HCT116 (cell line): ENCODE data around the gene BACH1.

Experiments
- CBX3 ChIP-seq: IDR thresholded peaks from 2 replicates; pipeline ENCODE4 v1.6.1; 2012; ENCODE audit warnings: low read depth
- EGR1 ChIP-seq: IDR thresholded peaks from 2 replicates; pipeline ENCODE4 v1.6.1; 2012; ENCODE audit warnings: low read depth
- EZH2 ChIP-seq: fragments of 200-600 bp; sonication (generic); IDR thresholded peaks from 2 replicates; pipeline ENCODE4 v1.6.1; 2017; ENCODE audit warnings: antibody characterized with exemption, mixed run types
- FOSL1 ChIP-seq: IDR thresholded peaks from 2 replicates; pipeline ENCODE4 v1.6.1; 2012; ENCODE audit warnings: low read depth
- POLR2A ChIP-seq: IDR thresholded peaks from 2 replicates; pipeline ENCODE4 v1.7.0; 2011; ENCODE audit warnings: borderline replicate concordance; ENCODE audit not compliant: insufficient read depth, insufficient read length; ENCODE audit errors: extremely low read depth
- POLR2AphosphoS5 ChIP-seq: IDR thresholded peaks from 2 replicates; pipeline ENCODE4 v1.6.1; 2011; ENCODE audit warnings: mild to moderate bottlenecking, low read depth, low read length, moderate library complexity
- RAD21 ChIP-seq: IDR thresholded peaks from 2 replicates; pipeline ENCODE4 v1.6.1; 2012; ENCODE audit warnings: low read depth, mild to moderate bottlenecking
- SRF ChIP-seq: IDR thresholded peaks from 2 replicates; pipeline ENCODE4 v1.6.1; 2012; ENCODE audit warnings: low read depth
- YY1 ChIP-seq: IDR thresholded peaks from 2 replicates; pipeline ENCODE4 v1.6.1; 2011; ENCODE audit warnings: low read length, low read depth, moderate library complexity, mild to moderate bottlenecking; ENCODE audit not compliant: insufficient replicate concordance; ENCODE audit errors: extremely low read depth
- ZNF274 ChIP-seq: fragments of 200-500 bp; sonication (Bioruptor generic); IDR thresholded peaks from 2 replicates; pipeline ENCODE4 v1.6.1; 2014; ENCODE audit warnings: mild to moderate bottlenecking, low read depth, low read length, inconsistent platforms
- TF ChIP-seq, protein P1 (sequence below), 3 experiments: fragments of 200-600 bp in 1 of 3; sonication (generic) in 1 of 3; IDR thresholded peaks in 2 of 3; conservative IDR thresholded peaks in 1 of 3; 2 replicates each; pipeline ENCODE4 v1.5.1; 2012 to 2017; ENCODE audit warnings: low read depth in 2 of 3, low read length in 2 of 3, antibody characterized with exemption in 1 of 3, borderline replicate concordance in 1 of 3, control low read depth in 1 of 3, mild to moderate bottlenecking in 1 of 3, mixed read lengths in 1 of 3, mixed run types in 1 of 3, moderate library complexity in 1 of 3; ENCODE audit not compliant: insufficient read depth in 1 of 3
- TF ChIP-seq, protein P2 (sequence below): IDR thresholded peaks from 2 replicates; pipeline ENCODE4 v1.6.1; 2012

DNA sequence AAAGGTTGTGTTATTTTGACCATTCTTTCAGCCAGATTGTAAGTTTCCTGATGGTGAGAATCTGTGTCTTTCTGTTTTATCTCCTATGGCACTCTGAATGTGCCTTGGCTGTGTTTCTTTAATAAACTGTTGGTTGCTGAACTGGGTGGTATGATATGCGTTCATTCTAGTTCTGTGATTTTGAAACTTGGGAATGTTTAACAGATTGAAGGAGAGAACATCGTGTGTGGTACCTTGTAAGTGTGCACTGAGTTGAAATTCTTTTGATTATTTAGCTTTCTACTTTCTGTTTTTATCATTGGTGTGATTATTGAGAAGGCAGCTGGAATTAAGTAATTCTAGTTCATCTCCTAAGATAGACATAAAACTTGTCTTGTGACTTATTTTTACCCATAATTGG, 4.6 kb downstream of the BACH1 start:
- TF ChIP-seq POLR2AphosphoS5 (no peak), EZH2 (no peak), YY1 (no peak), FOSL1 (no peak), RAD21 (no peak), POLR2A (no peak), EGR1 (no peak), ZNF274 (no peak), CBX3 (no peak), SRF (no peak)
- TF ChIP-seq, protein P1, sequence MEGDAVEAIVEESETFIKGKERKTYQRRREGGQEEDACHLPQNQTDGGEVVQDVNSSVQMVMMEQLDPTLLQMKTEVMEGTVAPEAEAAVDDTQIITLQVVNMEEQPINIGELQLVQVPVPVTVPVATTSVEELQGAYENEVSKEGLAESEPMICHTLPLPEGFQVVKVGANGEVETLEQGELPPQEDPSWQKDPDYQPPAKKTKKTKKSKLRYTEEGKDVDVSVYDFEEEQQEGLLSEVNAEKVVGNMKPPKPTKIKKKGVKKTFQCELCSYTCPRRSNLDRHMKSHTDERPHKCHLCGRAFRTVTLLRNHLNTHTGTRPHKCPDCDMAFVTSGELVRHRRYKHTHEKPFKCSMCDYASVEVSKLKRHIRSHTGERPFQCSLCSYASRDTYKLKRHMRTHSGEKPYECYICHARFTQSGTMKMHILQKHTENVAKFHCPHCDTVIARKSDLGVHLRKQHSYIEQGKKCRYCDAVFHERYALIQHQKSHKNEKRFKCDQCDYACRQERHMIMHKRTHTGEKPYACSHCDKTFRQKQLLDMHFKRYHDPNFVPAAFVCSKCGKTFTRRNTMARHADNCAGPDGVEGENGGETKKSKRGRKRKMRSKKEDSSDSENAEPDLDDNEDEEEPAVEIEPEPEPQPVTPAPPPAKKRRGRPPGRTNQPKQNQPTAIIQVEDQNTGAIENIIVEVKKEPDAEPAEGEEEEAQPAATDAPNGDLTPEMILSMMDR (IDR thresholded peaks at IDR 0.05 in 2 of 3, conservative IDR thresholded peaks at IDR 0.05 in 1 of 3; ENCODE audit: borderline replicate concordance in 1 of 3, insufficient read depth in 1 of 3, low read depth in 2 of 3, low read length in 2 of 3) = no peak
- TF ChIP-seq, protein P2, sequence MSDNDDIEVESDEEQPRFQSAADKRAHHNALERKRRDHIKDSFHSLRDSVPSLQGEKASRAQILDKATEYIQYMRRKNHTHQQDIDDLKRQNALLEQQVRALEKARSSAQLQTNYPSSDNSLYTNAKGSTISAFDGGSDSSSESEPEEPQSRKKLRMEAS = no peak
